HS-5 (cell line): Measurements from ENCODE around the gene ZSCAN2.
"Not testable (repeated sequence)": the region's sequence is repeated elsewhere in the genome, so short reads cannot be mapped to it uniquely, and the experiment has no call there.

Experiments used
- DNase-seq: peaks from one replicate; pipeline ENCODE4 v3.0.0-alpha.2; 2012; ENCODE audit warnings: low read depth

Gene ZSCAN2

DNA sequence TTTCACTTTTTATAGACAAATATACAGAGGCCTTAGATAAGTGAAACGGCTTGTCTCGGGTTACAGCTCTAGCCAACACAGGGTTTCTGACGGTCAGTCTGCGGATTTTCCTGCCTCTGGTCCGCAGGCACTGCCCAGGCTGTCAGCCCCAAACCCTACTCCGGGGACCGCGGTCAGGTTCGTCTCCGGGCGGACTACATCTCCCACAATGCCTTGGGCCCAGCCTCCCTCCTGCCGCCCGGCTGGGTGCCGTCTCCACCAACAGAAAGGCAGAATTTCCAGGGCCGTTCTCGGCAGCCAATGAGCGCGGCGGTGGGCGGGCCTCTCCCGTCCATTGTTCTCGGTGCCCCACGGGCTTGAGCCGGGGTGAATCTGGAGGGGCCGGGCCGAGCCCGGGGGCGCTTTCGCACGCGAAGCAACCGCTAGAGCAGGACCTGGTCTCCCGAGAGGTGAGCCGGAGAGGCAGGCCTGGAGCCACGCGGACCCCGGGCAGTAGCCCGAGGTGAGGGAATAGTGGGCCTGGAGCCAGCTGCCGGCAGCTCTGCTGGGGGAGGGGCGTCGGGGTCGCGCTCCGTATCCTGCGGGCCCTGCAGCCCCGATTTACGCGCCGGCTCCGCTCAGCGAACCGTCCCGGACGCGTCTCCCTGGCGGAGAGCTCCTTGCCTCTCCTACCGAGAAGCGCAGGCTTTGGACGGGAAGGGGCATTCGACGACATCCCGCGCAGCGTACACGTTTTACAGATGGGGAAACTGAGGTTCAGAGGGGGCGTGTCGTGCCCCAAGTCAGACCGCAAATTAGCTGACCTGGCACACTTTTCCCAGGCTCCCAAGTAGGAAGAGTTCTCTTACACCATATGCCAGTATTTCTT is at the start of gene ZSCAN2:
TSS of gene ZSCAN2 (plus strand) at position 323 of the 868 bp plus-strand sequence. CDS start 2,919 bp downstream, outside the sequence.
- DNase-seq, result peak; percentile 68

DNA sequence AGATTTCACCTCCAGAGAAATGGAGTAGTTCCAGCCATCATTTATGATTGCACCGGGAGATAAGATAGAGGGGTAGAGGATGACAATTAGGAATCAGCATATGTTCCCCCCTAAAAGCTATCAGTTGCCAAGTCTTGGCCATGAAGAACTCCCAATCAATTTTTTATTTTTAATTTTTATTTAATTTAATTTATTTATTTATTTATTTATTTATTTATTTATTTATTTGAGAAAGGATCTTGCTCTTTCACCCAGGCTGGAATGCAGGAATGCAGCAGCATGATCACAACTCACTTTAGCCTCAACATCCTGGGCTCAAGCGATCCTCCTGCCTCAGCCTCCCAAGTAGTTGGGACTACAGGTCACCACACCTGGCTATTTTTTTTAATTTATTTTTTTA is 49.2 kb upstream of the ZSCAN2 start:
- not testable (repeated sequence) for DNase-seq

DNA sequence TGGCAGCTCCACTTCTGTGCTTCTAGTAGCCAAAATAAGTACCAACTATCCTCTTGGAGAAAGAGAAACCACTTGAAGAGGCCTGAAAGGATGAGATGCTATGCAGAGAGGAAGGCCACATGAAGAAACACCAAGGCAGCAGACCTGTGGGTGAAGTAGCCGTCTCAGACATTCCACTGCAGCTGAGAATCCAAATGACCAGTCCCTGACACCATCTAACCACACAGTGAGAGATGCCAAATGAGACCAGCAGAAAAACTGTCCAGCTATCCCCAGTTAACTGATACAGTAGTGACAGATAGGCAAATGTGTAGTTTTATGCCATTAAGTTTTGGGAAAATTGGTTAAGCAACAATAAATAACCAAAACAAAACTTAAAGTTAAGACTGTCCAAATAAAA is 47.9 kb upstream of the ZSCAN2 start:
- DNase-seq, result no peak

- DNase-seq, result not testable (repeated sequence)
Measured at GRCh38 chr15:84556690-84557089, 44.1 kb upstream of the ZSCAN2 start.

GRCh38 chr15:84568021-84568420 is 32.8 kb upstream of the ZSCAN2 start:
- DNase-seq, result not testable (repeated sequence)

DNA sequence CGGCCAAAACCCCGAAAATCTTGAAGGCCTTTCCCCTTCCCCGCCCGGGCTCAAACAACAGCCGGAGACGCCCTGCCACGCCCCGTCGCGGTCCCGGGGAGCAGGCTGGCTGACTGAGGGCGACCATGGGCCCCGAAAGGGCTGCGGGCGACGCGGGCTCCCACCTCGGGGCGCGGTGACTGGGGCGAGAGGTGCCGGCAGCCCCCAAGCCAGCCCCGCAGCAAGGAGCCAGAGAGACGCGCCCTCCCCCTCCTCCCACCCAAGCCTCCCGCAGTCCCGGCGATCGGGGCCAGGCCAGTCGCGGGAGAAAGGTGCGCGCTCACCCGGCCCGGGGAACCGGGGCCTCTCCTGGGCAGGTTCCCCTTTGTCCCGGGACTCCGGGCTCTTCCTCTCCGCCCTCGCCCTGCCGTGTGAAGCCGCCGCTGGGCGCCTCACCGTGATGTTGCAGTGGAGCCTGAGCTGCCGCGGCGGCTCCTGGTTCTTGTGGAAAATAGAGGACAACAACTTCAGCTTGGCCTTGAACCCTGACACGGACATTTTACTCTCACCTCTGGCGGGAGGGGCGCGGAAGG is 30.6 kb upstream of the ZSCAN2 start:
- no peak for DNase-seq

DNA sequence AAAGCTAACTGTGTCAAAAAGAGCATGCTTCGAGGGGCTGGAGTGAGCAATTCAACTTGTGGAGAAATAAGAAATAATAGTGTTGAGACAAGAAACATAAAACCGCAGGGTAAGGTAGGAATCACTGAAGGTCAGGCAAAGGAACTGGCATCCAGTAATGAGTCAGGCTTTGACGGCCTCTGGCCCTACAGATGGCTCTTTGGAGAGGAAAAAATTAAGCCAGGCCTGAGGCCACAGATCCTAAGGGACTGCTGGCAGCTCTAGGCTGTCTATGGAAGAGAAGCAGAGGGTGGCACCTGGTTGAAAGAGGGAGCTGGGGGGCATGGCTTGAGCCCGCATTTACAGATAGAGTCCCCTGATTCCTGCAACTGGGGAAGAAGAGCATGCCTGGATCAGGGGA is 28.6 kb upstream of the ZSCAN2 start:
- DNase-seq, result no peak

GRCh38 chr15:84575493-84575892 is 25.3 kb upstream of the ZSCAN2 start:
- no peak for DNase-seq

DNA sequence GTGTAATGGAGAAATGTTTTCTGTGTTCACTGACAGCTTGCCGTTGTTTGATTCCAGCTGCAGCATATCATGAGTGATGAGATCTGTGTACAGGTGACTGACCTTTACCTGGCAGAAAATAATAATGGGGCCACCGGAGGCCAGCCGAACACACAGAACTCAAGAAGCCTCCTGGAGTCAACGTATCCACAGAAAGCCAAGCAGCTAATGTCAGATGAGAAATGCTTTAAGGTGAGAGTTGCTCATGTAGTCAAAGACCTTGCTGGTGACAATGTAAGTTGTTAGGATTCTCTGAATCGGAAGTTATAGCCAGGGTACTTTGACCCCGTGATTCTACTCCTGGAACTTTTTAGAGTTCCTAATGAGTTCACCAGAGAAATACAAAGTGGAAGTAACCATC is 22.9 kb upstream of the ZSCAN2 start:
- not testable (repeated sequence) for DNase-seq

- DNase-seq, result not testable (repeated sequence)
Measured at GRCh38 chr15:84579261-84579721, 21.5 kb upstream of the ZSCAN2 start.

DNA sequence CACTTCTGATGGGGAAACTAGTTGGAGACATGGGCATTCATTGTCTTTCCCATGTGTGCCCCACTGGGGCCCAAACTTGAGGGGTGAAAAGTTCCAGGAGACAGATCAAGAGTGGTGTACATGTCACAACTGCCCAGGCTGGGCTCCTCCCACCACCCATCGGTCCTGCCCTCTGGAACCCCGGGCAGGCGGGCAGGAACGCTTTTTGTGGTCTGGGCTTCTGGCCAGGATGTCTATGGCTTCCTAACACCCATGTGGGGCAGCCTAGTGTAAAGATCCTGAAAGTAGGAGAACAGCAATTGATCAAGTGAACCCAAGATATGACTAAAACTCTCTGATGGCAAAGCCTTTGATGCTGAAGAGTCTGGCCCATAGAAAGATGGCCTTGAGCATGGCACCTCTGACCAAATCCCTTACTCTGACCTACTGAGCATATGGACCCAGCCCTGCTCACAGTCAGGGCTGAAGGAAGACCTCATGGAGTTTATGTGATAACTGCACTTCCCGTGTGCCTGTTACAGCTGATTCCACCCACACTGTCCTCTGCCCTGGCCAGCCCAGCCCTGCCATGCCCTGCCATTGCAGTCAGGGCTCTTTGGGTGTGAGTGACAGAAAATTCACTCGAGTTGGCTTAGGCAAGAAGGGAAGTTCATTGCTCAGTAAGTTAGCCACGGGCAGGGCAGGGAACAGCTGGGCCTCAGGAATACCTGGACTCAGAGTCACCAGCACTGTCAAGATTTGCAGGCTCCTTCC is 19.0 kb upstream of the ZSCAN2 start:
- not testable (repeated sequence) for DNase-seq

DNA sequence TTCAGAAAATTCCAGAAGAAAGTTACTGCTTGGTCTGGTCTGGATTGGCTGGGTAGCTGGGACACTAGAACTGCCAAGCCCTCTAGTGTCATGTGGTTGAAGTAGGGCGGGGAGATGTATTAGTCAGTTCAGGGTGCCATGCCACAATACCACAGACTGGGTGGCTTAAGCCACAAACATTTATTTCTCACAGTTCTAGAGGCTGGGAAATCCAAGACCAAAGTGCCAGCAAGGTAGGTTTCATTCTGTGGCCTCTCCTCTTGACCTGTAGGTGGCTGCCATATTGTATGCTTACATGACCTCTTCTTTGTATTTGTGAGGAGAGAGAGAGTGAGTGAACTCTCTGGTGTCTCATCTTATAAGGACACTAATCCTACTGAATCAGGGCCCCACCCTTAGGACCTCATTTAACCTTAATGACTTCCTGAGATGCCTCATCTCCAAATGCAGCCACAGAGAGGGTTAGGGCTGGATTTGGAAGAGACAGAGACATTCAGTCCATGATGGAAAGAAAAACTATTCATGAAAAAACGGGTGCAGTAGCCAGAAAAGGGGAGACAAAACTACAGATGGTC is 18.1 kb upstream of the ZSCAN2 start:
- DNase-seq, result no peak

DNA sequence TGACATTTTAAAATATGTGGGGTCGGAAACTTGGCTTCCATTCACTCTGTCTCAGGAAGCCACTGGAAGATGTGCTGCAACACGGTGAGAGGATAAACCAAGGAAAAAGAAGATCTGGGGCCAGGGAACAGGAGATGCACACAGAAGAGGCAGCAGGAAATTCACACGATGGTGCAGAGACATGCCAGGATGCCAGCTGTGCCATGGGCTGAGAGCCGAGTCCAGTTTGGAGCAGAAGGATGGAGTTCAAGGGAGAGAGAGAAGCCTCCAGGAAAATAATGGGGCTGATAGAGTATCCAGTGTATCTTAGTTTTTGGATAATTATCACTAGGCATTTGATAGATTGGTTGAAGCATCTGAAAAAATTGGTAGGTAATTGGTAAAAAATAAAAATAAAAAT is 16.9 kb upstream of the ZSCAN2 start:
- not testable (repeated sequence) for DNase-seq

- DNase-seq, result no peak
Measured at GRCh38 chr15:84586696-84587095, 14.1 kb upstream of the ZSCAN2 start.

- peak; percentile 45 for DNase-seq
Measured at GRCh38 chr15:84588053-84588874, 12.5 kb upstream of the ZSCAN2 start.

GRCh38 chr15:84590406-84590805 is 10.4 kb upstream of the ZSCAN2 start:
- DNase-seq, result no peak

GRCh38 chr15:84591815-84592214 is 9.0 kb upstream of the ZSCAN2 start:
- DNase-seq, result no peak

DNA sequence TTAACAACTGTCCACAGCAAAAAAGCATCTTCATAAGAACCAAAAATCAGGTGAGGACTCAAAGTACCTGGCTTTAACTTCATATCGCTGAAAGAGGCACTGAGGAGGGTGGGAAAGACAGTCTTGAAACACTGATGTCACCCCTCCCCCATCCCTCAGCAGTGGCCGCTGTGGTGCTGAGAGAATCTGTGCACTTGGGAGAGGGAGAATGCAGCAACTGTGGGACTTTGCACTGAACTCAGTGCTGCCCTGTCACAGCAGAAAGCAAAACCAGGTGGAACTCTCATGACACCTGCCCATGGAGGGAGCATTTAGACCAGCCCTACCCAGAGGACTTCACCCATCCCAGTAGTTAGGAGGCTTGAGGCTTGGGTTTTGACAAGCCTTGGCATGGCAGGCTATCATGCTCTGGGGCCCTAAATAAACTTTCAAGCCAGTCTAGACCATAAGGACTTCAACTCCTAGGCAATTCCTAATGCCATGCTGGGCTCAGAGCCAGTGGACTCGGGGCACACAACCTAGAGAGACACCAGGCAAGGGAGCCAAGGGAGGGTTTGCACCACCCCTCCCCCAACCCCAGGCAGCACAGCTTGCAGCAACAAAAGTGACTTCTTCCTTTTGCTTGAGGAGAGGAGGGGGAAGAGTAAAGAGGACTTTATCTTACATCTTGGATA is 6.1 kb upstream of the ZSCAN2 start:
- DNase-seq, result no peak

DNA sequence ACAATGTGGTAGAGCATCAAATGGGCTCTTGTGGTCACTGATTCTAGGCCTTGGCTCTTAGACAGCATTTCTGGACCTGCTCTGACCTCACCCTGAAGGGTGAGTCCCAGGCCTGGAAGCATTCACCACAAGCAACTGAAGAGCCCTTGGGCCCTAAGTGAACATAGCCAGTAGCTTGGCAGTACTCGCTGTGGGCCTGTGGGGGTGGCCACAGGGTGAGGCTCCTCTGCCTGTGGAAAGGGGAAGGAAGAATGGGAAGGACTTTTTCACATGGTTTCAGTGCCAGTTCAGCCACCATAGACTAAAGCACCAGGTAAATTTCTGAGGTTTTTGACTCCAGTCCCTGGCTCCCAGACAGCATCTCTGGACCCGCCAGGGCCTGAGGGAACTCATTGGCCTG is 5.1 kb upstream of the ZSCAN2 start:
- no peak for DNase-seq

GRCh38 chr15:84597296-84597695 is 3.5 kb upstream of the ZSCAN2 start:
- DNase-seq, result no peak

GRCh38 chr15:84598250-84598649 is 2.6 kb upstream of the ZSCAN2 start:
- no peak for DNase-seq
